Stomach smooth muscle (tissue), 2 donors: ENCODE data around the gene TNFSF8.

Experiments used
- H3K27ac ChIP-seq: one replicate; pipeline ENCODE4 v1.7.0; 2013; ENCODE audit warnings: mild to moderate bottlenecking, low read length, inconsistent platforms
- H3K27me3 ChIP-seq, 2 donors: one replicate each; pipeline ENCODE4 v1.7.0; 2013; ENCODE audit warnings: low read length in 2 of 2; ENCODE audit not compliant: insufficient read depth in 2 of 2, control insufficient read depth in 1 of 2
- H3K36me3 ChIP-seq, 2 donors: one replicate each; pipeline ENCODE4 v1.7.0; 2013; ENCODE audit warnings: low read length in 2 of 2; ENCODE audit not compliant: control insufficient read depth in 2 of 2, insufficient read depth in 2 of 2
- H3K4me1 ChIP-seq: one replicate; pipeline ENCODE4 v1.7.0; 2013; ENCODE audit warnings: low read length; ENCODE audit not compliant: control insufficient read depth, insufficient read depth
- H3K4me3 ChIP-seq, 2 donors: one replicate each; pipeline ENCODE4 v1.7.0; 2013; ENCODE audit warnings: low read length in 2 of 2
- H3K9ac ChIP-seq, 2 donors: one replicate each; pipeline ENCODE4 v1.7.0; 2013; ENCODE audit warnings: low read length in 2 of 2, mild to moderate bottlenecking in 1 of 2
- H3K9me3 ChIP-seq, 2 donors: one replicate each; pipeline ENCODE4 v1.7.0; 2013; ENCODE audit warnings: low read length in 2 of 2; ENCODE audit not compliant: control insufficient read depth in 2 of 2
- donor health status: healthy.
- donor health status: Pancreatic carcinoma.

Gene TNFSF8

DNA sequence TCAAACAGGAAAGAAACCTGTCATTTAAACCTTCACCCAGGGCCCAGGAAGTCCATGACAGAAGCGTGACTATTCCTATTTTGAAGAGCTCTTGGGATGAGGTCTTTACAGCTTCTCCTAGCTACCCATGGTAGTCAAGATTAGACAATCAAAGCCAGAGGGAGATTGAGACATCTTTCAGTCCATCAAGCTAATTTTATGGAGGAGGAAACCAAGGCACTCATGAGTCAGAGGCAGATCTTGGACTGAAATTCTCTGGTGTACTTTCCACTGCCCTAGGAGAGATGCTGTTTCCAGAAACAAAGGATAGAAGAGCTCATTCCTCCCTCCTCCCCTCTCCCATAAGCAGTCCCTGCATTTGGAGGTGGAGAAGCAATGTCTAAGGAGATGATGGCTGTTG lies 9.2 kb downstream of the TNFSF8 start:
- Histone ChIP-seq H3K9me3 (no peaks in the 10 kb centered on the region), H3K27me3 (no peaks in the 10 kb centered on the region), H3K4me3 (no peak overlapping the region), H3K9ac (no peak overlapping the region), H3K4me1 (no peaks in the 10 kb centered on the region), H3K27ac (no peak overlapping the region), H3K36me3 (no peaks in the 10 kb centered on the region)

DNA sequence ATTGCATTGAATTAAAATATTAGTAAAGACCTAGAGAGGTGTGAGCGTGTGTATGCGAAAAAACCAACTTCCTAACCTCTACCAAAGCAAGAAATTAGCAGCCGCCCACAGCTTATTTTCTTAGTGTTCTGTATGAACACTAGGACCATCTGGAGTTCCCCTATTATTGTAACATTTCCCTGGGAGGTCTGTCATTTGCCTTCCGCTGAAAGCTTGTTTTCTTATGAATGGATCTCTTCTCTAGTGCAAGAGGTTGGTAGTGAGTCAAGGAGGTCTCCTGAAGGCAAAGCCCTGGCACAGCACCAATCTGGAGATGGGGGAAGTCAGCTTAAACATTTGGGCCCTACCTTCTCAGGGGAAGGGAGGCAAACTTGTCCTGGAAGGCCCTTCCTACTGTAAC lies 10.8 kb downstream of the TNFSF8 start:
- Histone ChIP-seq H3K9me3 (no peaks in the 10 kb centered on the region), H3K9ac (no peak overlapping the region), H3K4me1 (no peaks in the 10 kb centered on the region), H3K4me3 (no peak overlapping the region), H3K27me3 (no peaks in the 10 kb centered on the region), H3K36me3 (no peaks in the 10 kb centered on the region), H3K27ac (no peak overlapping the region)

DNA sequence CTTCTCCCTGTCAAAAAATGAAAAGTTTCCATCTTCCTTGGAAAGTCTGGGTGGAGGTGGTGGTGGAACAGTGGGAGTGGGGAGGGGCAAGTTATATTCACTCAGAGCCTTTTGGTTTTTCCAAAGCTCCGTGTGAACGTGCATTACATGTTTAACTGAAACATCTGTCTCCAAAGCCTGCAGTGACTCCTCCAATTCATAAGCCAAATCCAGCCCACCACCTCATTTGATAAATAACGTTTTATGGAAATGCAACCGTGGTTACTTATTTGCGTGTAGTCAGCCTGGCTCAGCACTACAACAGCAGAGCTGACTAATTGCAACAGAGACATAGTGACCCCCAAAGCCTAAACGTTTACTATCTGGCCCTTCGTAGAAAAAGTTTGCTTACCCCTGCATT lies 13.9 kb downstream of the TNFSF8 start:
- Histone ChIP-seq H3K27me3 (peaks cover 0 to 3% of the 10 kb centered on the region in 2 donors), H3K36me3 (no peaks in the 10 kb centered on the region), H3K4me1 (no peaks in the 10 kb centered on the region), H3K9ac (no peak overlapping the region), H3K9me3 (no peaks in the 10 kb centered on the region), H3K27ac (no peak overlapping the region), H3K4me3 (no peak overlapping the region)

DNA sequence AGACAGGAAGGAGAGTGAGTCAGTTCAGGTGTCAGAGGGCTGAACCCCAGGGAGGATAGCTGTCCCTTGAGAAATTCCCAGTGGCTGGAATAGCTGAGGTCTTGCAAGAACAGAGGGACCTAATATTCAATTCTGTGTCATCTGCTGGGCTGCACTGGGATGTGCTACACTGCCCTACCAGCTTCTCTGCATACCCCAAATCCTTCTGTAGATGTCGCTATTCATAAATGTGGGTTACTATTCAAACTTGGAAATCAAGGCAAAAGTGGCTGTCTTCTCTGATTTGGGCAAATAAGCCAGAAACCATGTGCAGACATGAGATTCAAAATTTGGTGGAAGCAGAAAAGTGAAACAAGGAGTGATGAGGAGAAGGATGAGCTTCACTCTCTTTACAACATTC lies 16.3 kb downstream of the TNFSF8 start:
- peaks cover 0 to 3% of the 10 kb centered on the region in 2 donors for H3K27me3 ChIP-seq
- no peak overlapping the region for H3K27ac ChIP-seq
- no peaks in the 10 kb centered on the region for H3K36me3 ChIP-seq
- H3K4me3 ChIP-seq = no peak overlapping the region
- H3K9ac ChIP-seq = no peak overlapping the region
- H3K9me3 ChIP-seq = no peaks in the 10 kb centered on the region
- no peaks in the 10 kb centered on the region for H3K4me1 ChIP-seq

DNA sequence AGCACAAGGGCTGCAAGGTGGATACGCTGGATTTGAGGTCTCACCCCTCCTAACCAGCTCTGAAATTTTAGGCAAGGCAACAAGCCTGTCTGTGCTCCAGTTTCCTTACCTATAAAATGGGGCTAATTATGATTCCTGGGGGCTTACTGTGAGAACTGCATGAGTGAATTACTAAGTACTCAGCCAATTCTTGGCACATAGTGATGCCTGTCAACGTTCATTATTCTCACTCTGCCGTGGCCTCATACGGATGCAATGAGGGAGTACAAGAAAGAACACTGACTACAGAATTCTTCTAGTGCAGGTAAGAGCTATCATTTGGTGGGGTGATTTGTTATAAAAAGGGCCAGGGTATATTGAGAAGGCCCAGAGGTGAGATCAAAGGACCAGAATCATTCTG lies 16.7 kb downstream of the TNFSF8 start:
- no peak overlapping the region for H3K27ac ChIP-seq
- no peak overlapping the region for H3K4me3 ChIP-seq
- H3K4me1 ChIP-seq = no peaks in the 10 kb centered on the region
- no peak overlapping the region for H3K9ac ChIP-seq
- H3K36me3 ChIP-seq = no peaks in the 10 kb centered on the region
- no peaks in the 10 kb centered on the region for H3K9me3 ChIP-seq
- peaks cover 0 to 3% of the 10 kb centered on the region in 2 donors for H3K27me3 ChIP-seq

DNA sequence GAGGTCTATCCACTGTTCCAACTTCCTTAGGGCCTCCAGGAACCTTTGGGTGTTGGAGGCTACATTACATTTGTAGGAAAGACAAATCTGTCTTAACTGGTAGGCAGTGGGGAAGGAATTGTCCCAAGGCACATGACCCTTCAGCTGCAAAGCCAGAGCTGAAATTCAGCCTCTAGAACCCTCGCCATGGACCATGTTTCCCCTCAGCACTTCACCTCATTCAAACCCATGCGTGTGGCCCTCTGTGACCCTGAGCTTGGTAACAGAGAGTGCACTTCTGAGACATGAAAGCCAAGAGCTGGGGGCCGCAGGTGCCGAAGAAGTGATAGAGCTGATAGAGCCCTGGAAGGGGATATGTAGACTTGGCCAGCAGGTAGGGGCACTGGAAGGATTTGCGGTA lies 17.2 kb downstream of the TNFSF8 start:
- Histone ChIP-seq H3K27ac (no peak overlapping the region), H3K9ac (no peak overlapping the region), H3K4me3 (no peak overlapping the region), H3K4me1 (no peaks in the 10 kb centered on the region), H3K36me3 (no peaks in the 10 kb centered on the region), H3K27me3 (peaks cover 0 to 3% of the 10 kb centered on the region in 2 donors), H3K9me3 (no peaks in the 10 kb centered on the region)

DNA sequence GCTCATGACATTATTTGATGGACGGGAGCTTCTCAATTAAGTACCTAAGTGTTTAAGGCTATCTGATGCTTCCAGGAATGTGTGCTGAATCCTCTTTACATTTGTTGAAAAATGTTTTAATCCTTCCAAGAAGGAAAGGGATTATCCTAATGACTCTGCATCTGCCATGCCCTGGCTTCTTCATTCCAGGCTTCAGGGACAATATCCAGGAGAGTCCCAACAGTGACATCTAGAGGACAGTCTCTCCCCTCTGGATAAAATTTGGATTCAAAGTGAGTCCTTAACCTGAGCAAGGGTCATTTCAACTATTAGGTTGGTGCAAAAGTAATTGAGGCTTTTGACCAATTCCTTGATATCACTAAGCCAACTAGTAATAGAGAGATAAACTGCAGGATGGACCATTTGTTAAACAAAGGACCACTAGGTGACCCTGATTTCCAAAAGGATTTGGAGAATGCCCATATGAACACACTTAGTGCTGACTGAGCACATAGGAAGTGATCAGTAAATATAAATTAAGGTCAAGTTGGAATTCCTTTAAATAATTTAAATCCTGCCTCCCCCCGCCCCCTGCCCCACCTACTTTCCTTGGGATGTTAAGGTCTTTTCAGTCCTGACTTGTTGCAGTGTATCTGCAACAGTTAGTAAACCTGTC lies 19.1 kb downstream of the TNFSF8 start:
- Histone ChIP-seq H3K36me3 (no peaks in the 10 kb centered on the region), H3K9ac (no peak overlapping the region), H3K27ac (no peak overlapping the region), H3K9me3 (no peaks in the 10 kb centered on the region), H3K4me3 (no peak overlapping the region), H3K27me3 (peaks cover 0 to 3% of the 10 kb centered on the region in 2 donors), H3K4me1 (no peaks in the 10 kb centered on the region)

DNA sequence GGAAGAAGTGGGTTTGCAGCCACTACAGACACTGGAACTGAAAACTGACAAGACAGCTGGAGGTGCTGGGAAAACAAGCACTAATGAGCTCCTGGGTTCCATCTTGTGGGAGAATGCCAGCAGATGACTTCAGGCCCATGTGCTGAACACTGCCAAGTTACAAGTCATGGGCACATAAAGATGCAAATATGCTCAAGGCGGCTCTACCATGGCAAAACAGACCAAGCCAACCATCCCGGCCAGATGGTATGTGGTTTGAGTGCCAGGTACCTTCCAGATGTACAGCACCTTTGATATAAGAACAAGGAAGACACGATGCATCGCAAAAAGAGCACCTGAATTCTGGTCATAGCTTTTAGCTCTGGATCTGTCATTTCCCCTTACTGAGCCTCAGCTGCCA lies 19.9 kb downstream of the TNFSF8 start:
- no peaks in the 10 kb centered on the region for H3K9me3 ChIP-seq
- peaks cover 0 to 3% of the 10 kb centered on the region in 2 donors for H3K27me3 ChIP-seq
- no peak overlapping the region for H3K27ac ChIP-seq
- H3K36me3 ChIP-seq = no peaks in the 10 kb centered on the region
- H3K4me1 ChIP-seq = no peaks in the 10 kb centered on the region
- H3K9ac ChIP-seq = no peak overlapping the region
- no peak overlapping the region for H3K4me3 ChIP-seq

DNA sequence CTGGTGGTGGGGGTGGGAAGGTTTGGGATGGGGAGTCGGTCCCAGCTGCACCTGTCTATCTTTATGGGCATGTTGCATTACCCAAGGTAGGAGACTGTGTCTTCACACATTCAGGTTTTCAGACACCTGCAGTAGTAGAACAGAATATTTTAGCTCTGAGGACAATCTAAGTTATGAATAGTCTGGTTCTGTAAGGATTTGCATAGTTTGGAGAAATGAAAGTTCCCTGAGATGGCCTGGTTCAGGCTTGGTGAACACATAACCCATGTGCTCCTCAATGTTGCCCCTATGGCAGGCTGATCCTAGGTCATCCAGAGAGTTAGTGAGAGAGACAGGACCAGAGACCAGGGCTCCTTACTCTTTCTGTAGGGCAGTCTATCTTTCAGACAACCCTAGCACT lies 20.7 kb downstream of the TNFSF8 start:
- Histone ChIP-seq H3K4me1 (no peaks in the 10 kb centered on the region), H3K9me3 (no peaks in the 10 kb centered on the region), H3K36me3 (no peaks in the 10 kb centered on the region), H3K4me3 (no peak overlapping the region), H3K27ac (no peak overlapping the region), H3K9ac (no peak overlapping the region), H3K27me3 (peaks cover 0 to 3% of the 10 kb centered on the region in 2 donors)

DNA sequence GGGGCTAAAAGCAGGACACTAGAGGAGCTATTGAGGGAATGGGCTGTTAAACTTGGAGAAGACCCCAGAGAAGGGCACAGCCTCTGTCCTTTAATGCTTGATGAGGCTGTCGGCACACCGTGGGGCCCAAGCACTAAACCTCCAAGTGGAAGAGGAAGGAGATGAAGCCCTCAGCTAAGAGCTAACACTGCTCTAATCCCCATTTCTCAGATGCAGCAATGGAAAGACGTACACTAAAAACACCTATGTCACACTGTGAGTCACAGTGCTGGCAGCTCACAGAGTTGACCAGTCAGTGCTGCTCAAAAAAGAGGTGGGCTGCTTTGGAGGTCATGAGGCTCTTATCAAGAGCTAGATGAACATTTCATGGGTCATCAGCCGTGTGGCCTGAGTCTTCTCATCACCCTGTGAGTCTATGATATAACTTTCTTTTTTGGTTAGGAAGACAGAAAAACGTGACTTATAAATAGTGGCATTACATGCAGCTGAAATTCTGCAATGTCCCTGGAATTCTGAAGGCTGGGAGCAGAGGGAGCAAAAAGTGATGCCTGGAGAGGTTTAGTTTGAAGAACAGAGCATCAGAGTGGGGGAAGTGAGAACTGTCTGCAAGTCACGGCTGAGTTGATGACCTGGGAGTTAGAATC lies 21.5 kb downstream of the TNFSF8 start:
- Histone ChIP-seq H3K4me3 (no peak overlapping the region), H3K4me1 (no peaks in the 10 kb centered on the region), H3K9ac (no peak overlapping the region), H3K36me3 (no peaks in the 10 kb centered on the region), H3K9me3 (no peaks in the 10 kb centered on the region), H3K27me3 (peaks cover 0 to 3% of the 10 kb centered on the region in 2 donors), H3K27ac (no peak overlapping the region)

DNA sequence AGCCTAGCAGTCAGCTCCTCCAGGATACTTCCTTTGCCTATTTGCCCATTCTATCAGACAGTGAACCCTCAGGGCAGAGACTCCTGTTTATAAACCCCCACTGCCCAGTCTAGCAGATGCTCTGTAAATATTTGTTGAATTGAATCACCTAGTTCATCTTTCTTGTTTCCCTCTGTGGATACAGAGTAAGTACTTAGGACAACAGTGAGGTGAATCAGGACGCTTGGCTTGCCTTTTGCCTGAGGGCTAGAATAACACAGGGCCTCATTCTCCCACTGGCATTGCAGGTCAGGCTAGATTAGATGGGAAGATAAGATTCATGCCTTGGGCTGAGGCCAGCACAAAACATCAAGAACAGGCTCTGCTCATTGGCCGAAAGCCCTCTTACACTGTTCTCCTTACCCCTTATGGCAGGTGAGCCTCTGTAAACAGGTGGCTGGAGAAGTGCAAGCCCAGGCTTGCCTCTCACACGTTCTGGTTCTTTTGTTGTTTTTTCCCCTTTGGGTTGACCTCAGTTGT lies 22.2 kb downstream of the TNFSF8 start:
- H3K9me3 ChIP-seq = no peaks in the 10 kb centered on the region

More for the DNA sequence above, 22.2 kb downstream of the TNFSF8 start:
- Histone ChIP-seq H3K27me3 (peaks cover 0 to 1% of the 10 kb centered on the region in 2 donors), H3K9ac (no peak overlapping the region), H3K27ac (no peak overlapping the region), H3K36me3 (no peaks in the 10 kb centered on the region), H3K4me3 (no peak overlapping the region), H3K4me1 (no peaks in the 10 kb centered on the region)
